Measurements from ENCODE around the gene TAF6L.

DNA sequence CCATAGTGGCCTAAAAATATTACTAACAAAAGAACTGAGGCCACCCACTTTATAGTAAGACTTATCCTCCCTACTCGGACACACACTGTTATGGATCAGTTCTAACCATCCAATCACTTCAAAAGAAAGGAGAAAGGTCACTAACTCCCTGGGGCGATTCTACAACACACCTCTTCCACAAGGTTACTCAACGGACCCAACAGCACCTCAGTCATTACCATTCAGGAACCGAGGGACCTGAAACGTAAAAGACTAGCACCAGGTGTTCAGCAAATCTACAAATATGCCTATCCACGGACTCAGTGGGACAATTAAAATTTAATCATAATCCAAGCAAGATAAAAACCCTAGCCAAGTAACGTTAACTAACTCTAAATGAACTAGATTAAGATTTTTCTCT is 45.5 kb upstream of the TAF6L start:
- TF ChIP-seq POLR2A (IDR thresholded peaks at IDR 0.05) (no peak), CTCF (IDR thresholded peaks at IDR 0.05) (no peak)

Measured in upper lobe of left lung (tissue), 4 donors.